ENCODE data around the gene KMT5B.
"Not testable (repeated sequence)": the region's sequence is repeated elsewhere in the genome, so short reads cannot be mapped to it uniquely, and the experiment has no call there.

- TF ChIP-seq CTCF (IDR thresholded peaks at IDR 0.05; ENCODE audit: low read length); EZH2 (IDR thresholded peaks at IDR 0.05; ENCODE audit: borderline replicate concordance, low read length): not testable (repeated sequence)
Observed at GRCh38 chr11:68243847-68244246, 30.8 kb upstream of the KMT5B start.

Data from OCI-LY1 (cell line).